Measurements from ENCODE around the gene RACGAP1.

RACGAP1 gene

DNA sequence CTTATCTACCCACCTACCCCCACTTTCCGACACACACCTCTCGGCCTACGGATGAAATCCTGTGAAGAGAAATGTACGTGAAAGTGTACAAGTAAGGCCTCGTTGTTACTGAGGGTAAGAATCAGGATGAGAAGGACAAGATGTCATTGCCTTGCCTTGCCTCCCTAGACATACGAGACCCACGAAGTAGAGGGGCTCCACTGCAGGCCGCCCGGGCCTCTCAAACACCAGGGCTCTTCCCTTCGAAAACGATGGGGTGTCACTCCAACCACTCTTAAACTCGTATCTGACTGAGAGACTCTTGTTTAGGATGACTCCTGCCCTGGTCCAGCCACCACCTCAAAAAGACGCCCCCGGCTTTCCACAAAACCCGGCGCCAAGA, 498 bp downstream of the RACGAP1 start:
- TF ChIP-seq TAF1 (IDR thresholded peaks at IDR 0.05; ENCODE audit: borderline replicate concordance, insufficient read depth, low read length), result no peak
- TF ChIP-seq POLR2AphosphoS5 (IDR thresholded peaks at IDR 0.05; ENCODE audit: low read depth, low read length), result no peak; the same call in 1 of the 2 replicates
- TF ChIP-seq SIN3A (IDR thresholded peaks at IDR 0.05; ENCODE audit: borderline replicate concordance, insufficient read depth, low read length), result no peak
- no peak for TF ChIP-seq FOXP2 (optimal IDR thresholded peaks at IDR 0.05; ENCODE audit: borderline replicate concordance, extremely low read depth, extremely low read length, insufficient read depth)
- TF ChIP-seq, protein P1, sequence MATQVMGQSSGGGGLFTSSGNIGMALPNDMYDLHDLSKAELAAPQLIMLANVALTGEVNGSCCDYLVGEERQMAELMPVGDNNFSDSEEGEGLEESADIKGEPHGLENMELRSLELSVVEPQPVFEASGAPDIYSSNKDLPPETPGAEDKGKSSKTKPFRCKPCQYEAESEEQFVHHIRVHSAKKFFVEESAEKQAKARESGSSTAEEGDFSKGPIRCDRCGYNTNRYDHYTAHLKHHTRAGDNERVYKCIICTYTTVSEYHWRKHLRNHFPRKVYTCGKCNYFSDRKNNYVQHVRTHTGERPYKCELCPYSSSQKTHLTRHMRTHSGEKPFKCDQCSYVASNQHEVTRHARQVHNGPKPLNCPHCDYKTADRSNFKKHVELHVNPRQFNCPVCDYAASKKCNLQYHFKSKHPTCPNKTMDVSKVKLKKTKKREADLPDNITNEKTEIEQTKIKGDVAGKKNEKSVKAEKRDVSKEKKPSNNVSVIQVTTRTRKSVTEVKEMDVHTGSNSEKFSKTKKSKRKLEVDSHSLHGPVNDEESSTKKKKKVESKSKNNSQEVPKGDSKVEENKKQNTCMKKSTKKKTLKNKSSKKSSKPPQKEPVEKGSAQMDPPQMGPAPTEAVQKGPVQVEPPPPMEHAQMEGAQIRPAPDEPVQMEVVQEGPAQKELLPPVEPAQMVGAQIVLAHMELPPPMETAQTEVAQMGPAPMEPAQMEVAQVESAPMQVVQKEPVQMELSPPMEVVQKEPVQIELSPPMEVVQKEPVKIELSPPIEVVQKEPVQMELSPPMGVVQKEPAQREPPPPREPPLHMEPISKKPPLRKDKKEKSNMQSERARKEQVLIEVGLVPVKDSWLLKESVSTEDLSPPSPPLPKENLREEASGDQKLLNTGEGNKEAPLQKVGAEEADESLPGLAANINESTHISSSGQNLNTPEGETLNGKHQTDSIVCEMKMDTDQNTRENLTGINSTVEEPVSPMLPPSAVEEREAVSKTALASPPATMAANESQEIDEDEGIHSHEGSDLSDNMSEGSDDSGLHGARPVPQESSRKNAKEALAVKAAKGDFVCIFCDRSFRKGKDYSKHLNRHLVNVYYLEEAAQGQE (IDR thresholded peaks at IDR 0.05; ENCODE audit: insufficient read depth in 1 of 2, low read depth in 2 of 2, low read length in 2 of 2), result no peak

DNA sequence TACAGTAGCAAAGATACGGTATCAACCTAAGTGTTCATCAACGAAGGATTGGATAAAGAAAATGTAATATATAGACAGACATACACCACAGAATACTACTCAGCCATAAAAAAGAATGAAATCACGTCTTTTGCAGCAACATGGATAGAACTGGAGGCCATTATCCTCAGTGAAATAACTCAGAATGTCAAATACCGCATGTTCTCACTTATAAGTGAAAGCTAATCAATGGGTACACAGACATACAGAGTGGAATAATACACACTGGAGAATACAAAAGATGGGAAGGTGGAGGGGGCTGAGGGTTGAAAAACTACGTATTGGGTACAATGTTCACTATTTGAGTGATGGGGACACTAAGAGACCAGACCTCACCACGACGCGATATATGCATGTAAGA, 1.1 kb downstream of the RACGAP1 start:
- TF ChIP-seq POLR2AphosphoS5 (IDR thresholded peaks at IDR 0.05; ENCODE audit: low read depth, low read length), result no peak
- TF ChIP-seq FOXP2 (optimal IDR thresholded peaks at IDR 0.05; ENCODE audit: borderline replicate concordance, extremely low read depth, extremely low read length, insufficient read depth), result no peak
- TF ChIP-seq, protein P1 (IDR thresholded peaks at IDR 0.05; ENCODE audit: insufficient read depth in 1 of 2, low read depth in 2 of 2, low read length in 2 of 2), result no peak
- no peak for TF ChIP-seq SIN3A (IDR thresholded peaks at IDR 0.05; ENCODE audit: borderline replicate concordance, insufficient read depth, low read length)
- no peak for TF ChIP-seq TAF1 (IDR thresholded peaks at IDR 0.05; ENCODE audit: borderline replicate concordance, insufficient read depth, low read length)

DNA sequence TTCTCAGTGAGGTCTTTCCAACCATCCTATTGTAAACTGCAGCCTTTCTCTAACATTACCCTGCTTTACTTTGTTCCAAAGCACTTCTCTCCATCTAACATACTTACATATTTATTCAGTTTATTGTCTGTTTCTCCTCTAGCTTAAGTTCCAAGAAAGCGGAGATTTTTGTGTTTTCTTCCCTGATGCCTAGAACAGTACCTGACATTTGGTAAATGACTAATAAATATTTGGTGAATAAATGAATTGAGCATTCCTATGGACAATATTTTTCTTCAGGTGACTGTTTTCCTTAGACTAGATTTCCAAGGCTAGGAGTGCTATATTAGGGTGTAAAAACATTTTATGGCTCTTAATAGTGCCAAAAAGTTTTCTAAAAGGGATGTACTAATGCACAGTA, 2.4 kb downstream of the RACGAP1 start:
- no peak for TF ChIP-seq FOXP2 (optimal IDR thresholded peaks at IDR 0.05; ENCODE audit: borderline replicate concordance, extremely low read depth, extremely low read length, insufficient read depth)
- TF ChIP-seq, protein P1 (IDR thresholded peaks at IDR 0.05; ENCODE audit: insufficient read depth in 1 of 2, low read depth in 2 of 2, low read length in 2 of 2), result no peak

- TF ChIP-seq POLR2AphosphoS5 (IDR thresholded peaks at IDR 0.05; ENCODE audit: low read depth, low read length) (no peak), TAF1 (IDR thresholded peaks at IDR 0.05; ENCODE audit: borderline replicate concordance, insufficient read depth, low read length) (no peak), FOXP2 (optimal IDR thresholded peaks at IDR 0.05; ENCODE audit: borderline replicate concordance, extremely low read depth, extremely low read length, insufficient read depth) (no peak), SIN3A (IDR thresholded peaks at IDR 0.05; ENCODE audit: borderline replicate concordance, insufficient read depth, low read length) (no peak)
- TF ChIP-seq, protein P1 (IDR thresholded peaks at IDR 0.05; ENCODE audit: insufficient read depth in 1 of 2, low read depth in 2 of 2, low read length in 2 of 2), result no peak
These were observed 4.3 kb downstream of the RACGAP1 start for GRCh38 chr12:50021031-50021430.

- TF ChIP-seq FOXP2 (optimal IDR thresholded peaks at IDR 0.05; ENCODE audit: borderline replicate concordance, extremely low read depth, extremely low read length, insufficient read depth) (no peak), SIN3A (IDR thresholded peaks at IDR 0.05; ENCODE audit: borderline replicate concordance, insufficient read depth, low read length) (no peak), TAF1 (IDR thresholded peaks at IDR 0.05; ENCODE audit: borderline replicate concordance, insufficient read depth, low read length) (no peak), POLR2AphosphoS5 (IDR thresholded peaks at IDR 0.05; ENCODE audit: low read depth, low read length) (no peak)
- TF ChIP-seq, protein P1 (IDR thresholded peaks at IDR 0.05; ENCODE audit: insufficient read depth in 1 of 2, low read depth in 2 of 2, low read length in 2 of 2), result no peak
These were observed 5.8 kb downstream of the RACGAP1 start for GRCh38 chr12:50019524-50019923.

Data from PFSK-1 (cell line).